GM21717 (cell line): Measurements from ENCODE around the gene DCAF17.
"Not testable (repeated sequence)": the region's sequence is repeated elsewhere in the genome, so short reads cannot be mapped to it uniquely, and the experiment has no call there.

ENCODE experiments used
- ATAC-seq: cut with Tn5 transposase; IDR thresholded peaks from one replicate; pipeline ENCODE4 v1.9.1; 2021; ENCODE audit warnings: mild to moderate bottlenecking, moderate library complexity; ENCODE audit not compliant: unreplicated experiment

The DCAF17 gene

DNA sequence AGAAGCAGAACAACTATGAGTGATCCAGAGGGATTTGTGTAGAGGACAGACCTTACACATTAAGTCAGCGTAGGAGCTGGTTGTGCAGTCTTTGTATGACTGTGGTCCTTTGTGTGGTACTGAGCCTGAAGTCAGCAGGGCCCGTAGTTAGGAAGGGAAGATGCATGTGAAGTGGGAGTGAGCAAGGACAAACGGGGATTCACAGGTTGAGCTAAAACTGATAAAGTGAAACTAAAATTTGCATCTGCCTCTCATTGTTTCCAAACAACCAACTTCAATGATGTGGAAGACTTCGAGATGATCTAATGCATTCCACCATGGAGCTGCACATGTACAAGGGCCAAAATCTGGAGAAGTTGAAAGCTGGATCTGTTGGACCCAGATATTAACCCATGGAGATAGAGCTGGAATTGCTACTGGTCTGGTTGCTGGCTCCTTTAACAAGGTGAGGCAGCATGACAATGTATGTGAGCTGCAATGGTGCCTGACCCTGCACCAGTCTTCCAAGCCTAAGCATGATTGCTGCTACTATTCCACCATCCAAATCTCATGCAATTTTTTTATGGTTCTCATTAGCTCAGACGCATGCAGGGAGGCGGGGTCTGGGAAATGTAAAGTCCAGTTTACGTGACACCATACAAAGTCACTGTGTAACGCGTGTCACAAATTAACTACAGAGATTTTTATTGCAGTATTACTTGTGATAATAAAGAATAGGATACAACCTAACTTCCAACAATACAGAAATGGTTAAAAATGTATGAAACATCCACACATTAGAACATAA lies 76.1 kb downstream of the DCAF17 start:
- peak; percentile 61 for ATAC-seq

DNA sequence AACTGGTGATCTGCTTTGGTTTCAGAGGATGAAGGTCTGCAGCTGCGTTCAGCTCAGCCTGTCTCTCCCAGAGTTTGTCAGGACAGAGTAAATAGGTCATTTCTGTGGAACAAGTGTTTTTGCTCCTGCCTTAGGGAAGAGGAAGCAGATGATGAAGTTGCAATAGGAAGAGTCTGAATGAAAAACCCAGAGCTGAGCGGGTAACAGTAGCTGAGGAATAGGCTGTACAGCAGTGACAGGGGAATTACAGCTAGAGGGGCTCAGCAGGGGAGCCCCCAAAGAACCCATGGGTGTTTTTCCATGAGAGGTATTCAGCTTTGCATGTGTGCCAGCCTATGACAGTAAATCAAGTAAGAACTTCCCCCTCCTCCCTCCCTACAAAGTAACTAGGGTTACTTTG lies 78.0 kb downstream of the DCAF17 start:
- ATAC-seq: no peak

DNA sequence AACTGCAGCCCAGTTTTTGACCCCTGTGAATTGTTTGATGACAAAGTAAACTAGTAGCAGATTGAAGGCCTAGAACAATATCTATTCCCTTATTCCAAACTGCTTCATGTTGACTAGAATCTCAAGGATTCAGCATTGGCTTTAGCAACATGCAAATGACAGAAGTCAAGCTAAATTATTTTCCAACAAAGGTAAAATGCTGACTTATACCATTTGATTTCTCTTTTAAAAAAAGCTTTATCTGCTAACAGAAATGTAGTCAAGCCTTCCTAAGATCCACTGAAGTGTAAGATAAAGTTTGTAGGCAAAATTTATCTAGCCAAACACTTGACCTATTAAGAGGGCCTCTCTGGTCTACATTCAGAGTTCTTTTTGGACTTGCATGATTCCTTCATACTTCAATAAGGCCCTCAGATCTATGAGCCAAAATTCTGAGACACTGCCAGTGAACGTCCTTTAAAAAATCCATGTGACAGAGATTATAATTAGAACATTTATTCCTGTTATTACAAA lies 78.7 kb downstream of the DCAF17 start:
- ATAC-seq: no peak

DNA sequence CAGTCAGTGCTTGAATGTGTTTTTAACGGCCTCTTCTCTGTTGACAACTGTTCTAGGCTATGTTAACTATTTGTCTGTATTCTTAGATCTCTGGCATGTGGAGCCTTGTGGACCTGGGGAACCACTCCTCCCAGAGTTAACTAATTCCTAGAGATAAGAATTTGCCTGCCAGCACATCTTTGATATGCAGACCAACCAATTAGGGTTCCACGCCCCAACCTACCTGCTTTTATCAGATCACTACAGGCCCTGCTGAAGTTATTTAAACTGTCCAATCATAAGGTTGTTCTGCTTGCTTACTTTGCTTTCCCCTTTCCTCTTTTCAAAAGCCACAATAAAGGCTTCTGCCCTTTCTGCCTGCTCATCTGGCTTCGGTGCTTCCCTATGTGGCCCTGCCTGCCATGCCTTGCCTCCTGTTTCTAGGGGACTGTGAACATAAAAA lies 79.7 kb downstream of the DCAF17 start:
- ATAC-seq: peak; percentile 44

DNA sequence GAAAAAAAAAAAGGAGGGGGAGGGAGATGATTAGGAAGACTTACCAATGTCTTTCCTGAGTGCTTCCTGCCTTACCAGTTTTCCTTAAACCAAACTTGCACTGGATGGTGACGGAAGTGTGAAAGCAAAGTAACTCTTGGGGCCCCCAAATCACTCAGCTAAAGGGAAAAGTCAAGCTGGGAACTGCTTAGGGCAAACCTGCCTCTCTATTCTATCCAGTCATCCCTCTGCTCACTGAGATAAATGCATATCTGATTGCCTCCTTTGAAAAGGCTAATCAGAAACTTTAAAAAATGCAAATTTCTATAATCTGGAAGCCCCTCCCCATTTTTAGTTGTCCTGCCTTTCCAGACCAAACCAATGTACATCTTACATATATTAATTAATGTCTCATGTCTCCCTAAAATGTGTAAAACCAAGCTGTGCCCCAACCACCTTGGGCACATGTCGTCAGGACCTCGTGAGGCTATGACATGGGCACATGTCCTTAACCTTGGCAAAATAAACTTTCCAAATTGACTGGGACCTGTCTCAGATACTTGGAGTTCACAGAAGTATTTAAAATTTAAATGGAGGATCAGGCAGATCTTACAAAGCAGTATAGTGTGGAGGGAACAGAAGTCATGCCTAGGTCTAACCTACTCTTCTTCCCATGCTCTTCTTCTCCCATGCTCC lies 81.0 kb downstream of the DCAF17 start:
- ATAC-seq: no peak

DNA sequence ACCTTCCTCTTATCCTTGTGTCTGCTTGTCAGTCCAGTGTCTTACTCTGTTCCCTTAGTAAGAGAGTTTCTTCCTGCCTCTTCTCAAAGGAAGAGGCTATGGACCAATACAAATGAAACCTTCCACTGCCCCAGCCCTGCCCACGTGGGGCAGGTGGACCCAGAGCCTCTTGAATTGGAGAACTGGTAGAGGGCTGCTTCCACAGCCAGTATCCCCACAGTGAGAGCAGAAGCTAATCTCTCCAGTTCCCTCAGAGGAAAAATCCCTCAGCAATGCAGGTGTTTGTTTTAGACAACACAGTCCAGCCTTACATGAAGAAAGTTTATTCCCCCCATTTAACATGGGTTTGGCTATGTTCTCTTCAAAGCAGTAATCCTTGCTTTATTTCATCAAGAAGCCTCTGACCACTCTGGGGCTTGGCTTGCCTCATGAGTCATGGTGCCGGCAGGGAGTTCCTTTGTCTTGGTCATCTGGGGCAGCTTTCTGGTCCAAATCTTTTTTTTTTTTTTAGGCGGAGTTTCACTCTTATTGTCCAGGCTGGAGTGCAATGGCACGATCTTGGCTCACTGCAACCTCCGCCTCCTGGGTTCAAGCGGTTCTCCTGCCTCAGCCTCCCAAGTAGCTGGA lies 81.8 kb downstream of the DCAF17 start:
- no peak for ATAC-seq

DNA sequence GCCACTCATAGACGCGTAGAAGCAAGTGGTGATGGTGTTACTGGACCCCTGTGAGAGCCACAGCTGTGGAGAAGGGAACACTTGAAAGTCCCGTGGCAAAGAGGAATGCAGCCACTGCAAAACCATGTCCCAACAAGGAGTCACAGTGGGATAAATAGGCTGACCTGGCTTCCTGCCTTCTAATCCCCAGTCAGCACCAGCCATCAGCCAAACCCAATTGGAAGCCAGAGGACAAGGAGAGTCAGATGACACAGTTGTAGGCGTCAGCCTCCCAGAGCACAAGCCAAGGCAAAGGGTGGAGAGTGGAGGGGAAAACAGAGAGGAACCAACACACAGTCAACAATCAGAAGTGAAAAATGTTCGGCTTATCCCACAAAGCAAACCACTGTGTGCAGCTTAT lies 82.8 kb downstream of the DCAF17 start:
- no peak for ATAC-seq

DNA sequence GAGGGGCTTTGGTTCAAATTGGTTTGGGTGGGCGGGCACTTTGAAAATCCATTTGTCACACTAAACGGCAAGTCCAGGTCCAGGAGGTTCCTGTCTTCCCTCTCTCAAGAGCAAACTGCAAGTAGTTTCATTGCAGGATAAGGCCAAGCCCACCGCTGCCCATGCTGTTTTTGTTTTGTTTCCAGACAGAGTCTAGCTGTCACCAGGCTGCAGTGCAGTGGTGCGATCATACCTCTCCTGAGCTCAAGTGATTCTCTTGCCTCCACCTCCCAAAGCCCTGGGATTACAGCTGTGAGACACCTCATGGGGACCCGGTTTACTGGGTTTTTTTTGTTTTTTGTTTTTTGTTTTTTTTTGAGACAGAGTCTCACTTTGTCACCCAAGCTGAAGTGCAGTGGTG lies 86.4 kb downstream of the DCAF17 start:
- ATAC-seq: no peak

DNA sequence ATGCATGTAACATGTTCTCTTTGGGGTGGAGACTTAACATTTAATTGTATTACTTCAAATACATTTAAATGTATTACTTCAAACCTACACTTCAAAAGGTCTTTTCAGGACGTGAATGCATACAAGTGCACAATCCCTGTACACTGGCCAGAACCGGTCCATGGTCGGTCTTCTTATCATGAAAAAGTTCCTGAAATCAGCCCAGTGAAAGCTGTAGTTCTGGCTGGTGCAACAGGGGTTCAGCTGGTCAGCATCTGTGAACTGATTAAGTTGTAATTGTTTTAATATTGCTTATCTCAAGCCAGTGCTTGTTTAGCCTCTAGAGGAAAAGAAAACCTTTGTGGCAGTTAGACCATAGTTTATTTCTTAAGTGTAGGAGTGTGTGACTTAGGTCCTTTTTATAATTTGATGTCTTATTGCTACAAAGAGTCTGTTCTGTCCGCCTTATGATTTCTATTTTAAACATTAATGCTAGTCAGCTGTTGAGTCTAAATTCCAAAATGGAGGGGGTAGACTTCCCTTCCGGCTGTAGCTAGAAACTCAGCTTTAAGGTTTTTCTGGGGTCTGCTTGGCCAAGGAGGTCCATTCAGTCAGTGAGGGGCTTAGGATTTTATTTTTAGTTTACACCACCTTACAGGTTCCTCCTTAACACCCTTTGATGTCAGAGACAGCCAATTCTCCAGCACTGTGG lies 87.5 kb downstream of the DCAF17 start:
- ATAC-seq: peak; percentile 7

DNA sequence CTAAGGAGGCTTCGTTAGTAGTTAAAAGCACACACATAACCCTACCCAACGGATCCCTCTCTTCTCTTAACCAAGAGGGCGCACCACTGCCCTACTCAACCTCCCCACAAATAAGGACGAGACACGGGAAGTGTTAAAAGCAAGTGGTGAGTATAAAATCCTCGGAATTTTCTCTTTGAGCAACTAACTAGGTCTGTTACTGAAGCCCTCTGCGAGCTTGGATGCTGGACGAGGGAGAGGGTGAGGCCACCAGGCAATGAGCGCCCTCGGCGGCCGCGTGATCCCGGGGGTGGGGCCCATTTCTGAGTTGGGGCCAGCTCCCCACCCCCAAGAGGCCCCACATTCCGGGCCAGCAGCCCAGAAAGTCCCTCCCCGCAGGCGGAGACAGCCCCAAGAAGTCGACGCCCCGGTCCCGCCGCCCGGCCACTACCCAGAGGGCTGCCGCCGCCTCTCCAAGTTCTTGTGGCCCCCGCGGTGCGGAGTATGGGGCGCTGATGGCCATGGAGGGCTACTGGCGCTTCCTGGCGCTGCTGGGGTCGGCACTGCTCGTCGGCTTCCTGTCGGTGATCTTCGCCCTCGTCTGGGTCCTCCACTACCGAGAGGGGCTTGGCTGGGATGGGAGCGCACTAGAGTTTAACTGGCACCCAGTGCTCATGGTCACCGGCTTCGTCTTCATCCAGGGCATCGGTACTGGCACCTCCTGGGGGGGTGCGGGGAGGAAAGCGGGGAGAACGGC lies 88.2 kb downstream of the DCAF17 start, which contains the start of gene CYBRD1:
TSS of gene CYBRD1 (plus strand) at position 423 of the 736 bp plus-strand sequence. CDS start at position 495, 72 bp downstream.
- ATAC-seq: peak; percentile 59

DNA sequence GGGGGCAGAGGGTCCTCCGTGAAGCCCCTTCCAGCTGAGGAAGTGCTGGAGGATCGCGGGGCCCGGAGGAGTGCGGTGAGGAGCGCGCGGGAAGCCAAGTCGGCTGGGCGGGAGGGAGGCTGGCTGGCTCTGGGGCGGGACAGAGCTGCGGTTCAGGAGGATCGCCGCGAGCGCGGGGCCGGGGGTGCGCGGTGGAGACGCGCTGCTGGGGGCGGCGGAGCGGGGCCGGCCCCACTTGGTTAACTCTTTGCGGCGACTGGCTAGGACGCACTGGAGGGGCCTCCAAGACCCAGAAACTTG lies 88.7 kb downstream of the DCAF17 start:
- peak; percentile 23 for ATAC-seq

DNA sequence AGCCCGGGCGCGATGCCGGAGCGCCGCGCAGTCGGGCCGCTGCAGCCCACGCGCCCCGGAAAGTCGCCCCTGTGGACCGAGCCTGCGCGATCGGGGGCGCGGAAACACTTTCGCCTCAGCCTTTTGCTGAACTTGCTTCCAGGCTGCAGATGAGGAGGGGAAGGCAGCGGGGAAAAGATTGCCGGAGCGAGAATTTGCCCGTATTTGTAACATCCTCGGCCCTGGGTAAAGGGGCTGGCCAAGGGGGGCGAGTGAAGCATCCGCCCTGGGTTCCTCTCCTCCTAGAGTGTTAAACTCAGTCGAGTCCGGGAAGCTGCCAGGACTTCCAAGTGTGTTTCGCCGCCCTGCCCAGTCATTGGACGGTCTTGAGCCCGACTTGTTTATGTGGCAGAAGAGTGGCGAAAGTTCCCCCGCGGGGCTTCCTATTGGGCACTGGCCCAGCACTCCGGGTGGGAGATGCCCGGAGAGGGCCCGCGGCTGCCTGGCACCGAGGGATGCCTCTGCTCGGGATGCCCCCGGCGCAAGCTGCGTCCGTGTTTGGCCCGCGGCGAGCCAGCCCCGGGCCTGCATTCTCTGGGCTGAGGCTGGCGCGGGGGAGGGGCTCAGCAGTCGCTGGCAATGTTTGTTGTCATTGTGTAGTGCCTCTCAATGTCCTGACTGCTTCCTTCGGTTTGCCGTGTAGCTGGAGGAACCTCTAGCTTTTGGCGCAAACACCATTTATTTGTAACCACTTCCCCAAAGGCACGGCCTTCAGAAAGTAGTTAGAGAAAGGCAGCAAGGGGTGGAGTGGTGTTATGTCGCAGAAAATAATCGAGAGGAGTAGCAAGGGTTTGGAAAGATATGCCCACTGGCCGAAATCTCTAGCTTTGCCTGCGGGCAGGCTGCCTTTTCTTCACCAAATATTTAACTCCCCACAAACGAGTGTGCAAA lies 89.3 kb downstream of the DCAF17 start:
- ATAC-seq: peak; percentile 40

DNA sequence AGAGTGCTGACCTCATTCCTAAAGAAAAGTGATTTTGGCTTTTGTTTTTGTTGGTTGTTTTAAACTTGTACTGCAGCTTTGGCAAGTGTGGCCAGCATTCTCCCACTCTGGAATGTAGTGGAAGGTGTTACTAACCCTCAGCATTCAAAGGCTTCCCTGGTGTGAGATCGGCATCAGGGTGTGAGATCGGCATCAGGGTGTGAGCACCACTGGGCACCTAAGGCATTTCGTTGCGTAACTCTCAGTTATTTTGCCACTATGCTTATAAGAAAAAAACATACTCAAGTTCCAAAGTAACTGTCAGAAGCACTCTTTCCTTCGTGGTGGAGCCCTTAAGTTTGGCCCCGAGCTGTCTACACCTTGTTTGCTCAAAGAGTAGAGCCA lies 90.0 kb downstream of the DCAF17 start:
- ATAC-seq: no peak

DNA sequence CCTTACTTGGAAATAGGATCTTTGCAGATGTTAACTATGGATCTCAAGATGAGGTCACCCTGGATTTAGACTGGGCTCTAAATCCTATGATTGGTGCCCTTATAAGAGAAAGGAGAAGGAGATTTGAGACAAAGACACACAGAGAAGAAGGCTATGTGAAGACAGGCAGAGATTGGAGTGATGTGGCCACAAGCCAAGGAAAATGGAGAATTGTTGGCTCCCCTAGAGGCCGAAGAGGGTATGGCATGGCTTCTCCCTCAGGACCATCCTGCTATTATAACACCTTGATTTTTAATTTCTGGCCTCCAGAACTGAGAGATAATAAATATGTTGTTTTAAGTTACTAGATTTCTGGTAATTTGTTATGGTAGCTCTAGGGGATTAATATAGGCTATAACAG lies 95.9 kb downstream of the DCAF17 start:
- no peak for ATAC-seq

DNA sequence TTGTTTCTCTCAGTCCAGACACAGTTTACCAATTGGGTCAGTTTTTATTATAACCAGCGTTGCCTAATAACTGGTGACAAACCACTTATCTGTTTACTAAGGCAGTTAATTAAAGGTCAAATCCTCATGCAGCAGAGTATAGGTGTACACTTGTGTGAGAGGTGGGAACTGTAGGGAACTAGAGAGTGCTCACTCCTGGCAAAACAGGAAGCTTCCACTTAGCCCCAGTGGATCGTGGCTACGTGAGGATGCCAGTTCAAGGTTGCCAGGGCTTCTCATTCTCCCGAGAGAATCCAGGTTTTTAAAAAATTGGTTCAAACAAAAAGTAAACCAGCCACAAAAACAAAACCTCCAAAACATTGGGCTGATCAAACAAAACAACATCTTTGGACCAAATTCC lies 96.4 kb downstream of the DCAF17 start:
- ATAC-seq: no peak

DNA sequence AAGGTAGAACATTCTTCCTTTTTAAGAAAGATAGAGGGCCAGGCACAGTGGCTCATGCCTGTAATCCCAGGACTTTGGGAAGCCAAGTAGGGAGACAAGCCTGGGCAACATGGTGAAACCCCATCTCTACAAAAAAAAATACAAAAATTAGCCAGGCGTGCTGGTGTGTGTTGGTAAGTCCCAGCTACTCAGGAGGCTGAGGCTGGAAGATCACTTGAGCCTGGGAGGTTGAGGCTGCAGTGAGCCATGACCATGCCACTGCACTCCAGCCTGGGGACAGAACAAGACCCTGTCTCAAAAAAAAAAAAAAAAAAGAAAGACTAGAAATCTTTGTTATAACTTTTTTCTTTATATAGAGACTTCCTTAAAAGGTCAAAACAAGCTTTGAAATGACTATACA lies 96.8 kb downstream of the DCAF17 start:
- not testable (repeated sequence) for ATAC-seq

DNA sequence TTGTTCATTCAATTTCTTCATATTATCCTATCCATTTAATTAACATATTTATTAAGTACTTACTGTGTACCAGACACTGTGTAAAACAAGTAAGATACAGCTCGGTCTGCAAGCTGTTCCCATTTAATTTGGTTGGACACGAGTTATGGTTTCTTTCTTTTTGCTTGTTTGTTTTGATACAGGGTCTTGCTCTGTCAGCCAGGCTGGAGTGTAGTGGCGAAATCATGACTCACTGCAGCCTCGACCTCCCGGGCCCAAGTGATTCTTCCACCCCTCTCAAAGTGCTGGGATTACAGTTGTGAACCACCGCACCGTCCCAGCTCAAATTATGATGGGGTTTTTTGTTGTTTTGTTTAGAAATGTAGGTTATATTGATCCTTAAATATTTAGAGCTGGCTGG lies 97.3 kb downstream of the DCAF17 start:
- ATAC-seq: no peak

DNA sequence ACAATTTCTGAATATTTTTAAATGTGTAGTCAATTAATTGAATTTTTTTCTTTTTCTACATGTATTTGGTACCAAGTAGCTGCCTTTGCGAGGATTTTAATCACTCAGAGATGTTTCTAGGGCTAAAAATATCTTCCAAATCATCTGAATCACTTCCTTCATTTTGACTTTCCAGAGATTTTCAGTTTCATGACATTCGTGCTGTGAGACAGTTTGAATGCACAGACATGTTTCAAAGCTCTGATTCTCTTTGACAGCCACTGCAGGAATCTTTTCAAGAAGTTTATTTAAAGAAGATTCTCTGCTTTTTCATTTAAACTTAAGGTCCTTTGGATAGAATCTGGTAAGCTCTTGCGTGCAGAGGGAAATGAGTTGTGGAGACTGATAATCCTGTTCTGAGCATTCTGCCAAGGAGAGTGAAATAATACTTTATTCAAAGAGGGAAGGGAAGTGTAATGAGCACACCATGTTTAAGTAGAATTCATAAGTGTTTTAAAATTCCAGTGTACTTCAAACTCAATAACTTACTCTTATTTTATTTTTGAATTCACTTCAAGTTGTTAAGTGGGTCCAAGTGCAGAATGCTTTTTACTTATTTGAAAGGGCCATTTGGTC lies 97.9 kb downstream of the DCAF17 start:
- no peak for ATAC-seq

DNA sequence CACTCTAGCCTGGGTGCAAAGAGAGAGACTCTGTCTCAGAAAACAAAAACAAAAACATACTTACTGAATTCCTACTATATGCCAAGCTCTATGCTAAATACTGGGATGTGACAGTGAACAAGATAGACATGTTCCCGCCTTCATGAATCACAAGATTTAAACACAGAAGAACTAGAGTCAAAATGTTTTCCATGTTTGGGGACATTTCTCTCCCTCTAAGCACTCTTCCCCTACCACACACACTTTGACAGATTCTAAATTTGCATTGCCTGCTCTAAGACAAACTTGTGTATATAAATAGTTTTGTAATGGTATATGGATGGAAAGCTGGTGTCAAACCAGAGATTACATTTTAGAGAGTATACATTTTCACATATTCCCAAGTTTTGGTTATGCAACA lies 99.3 kb downstream of the DCAF17 start:
- no peak for ATAC-seq
